GM21786 (cell line): ENCODE data around the gene CSMD2.

Experiments
- ATAC-seq: cut with Tn5 transposase; IDR thresholded peaks from one replicate; pipeline ENCODE4 v1.9.1; 2021; ENCODE audit not compliant: unreplicated experiment

CSMD2 gene

DNA sequence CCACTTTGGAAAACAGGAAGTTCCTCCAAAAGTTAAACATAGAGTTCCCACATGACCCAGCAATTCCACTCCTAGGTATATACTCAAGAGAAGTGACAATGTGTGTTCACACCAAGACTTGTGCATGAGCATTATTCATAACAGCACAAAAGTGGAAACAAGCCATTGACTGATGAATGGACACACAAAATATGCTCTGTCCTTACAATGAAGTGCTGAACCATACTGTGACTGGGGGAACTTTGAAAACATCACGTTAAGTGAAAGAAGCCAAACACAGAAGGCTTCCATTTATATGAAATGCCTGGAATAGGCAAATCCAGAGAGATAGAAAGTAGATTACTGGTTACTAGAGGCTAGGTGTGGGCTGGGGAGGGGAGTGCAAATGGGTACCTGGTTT is 542.3 kb downstream of the CSMD2 start:
- ATAC-seq = no peak

DNA sequence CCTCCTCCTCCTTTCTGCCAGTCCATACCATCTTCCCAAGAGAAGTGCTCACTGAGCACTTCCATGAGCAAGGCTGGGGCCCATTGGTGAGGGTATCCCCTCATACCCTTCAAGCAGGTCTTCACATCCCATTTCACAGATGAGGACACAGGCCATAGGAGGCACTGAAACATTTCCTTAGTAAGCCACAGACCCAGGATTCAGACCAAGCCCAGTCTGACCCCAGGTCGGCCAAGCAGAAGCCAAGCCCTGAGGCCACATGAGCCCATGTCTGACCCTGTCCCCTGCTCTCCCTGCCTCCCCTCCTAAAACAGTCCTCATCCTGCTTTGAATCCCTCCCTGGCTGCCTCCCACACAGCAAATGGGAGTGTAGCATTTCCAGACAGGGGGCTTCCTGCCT is 546.4 kb downstream of the CSMD2 start:
- no peak for ATAC-seq

DNA sequence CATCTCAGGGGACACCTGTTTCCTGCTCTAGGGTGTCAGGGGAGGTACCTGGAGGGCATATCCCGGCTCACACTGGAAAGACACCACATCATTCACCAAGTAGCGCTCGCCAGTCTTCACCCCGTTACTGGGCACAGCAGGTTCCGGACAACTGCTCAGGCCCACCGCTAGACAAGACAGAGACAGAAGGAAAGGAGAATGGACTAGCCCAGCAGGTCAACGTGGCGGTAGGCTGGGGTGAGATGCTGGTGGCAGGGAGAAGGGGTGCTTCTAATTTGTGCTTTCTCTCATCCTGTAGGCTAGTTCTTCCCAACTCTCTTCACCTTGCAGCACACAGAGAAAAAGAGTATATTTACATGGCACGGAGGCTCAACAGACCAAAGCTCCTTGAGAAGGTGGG is 547.6 kb downstream of the CSMD2 start:
- no peak for ATAC-seq

DNA sequence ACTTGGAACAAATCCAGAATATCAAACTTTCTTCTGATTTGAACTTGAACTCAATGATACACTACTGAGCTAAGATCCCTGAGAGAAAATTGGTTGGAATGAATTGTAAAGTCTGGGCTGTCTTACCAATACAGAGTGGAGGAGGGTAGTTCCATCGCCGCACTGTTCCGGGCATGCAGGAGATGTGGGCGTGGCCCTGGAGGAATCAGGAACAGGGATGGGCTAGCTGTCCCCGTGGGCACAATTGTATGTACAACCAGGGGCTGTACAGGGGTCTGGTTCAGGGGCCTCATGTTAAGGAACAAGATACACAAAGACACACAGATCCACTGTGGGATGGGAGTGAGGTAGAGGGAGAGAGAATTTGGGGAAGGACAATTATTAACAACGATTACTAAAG is 548.2 kb downstream of the CSMD2 start:
- ATAC-seq = no peak

DNA sequence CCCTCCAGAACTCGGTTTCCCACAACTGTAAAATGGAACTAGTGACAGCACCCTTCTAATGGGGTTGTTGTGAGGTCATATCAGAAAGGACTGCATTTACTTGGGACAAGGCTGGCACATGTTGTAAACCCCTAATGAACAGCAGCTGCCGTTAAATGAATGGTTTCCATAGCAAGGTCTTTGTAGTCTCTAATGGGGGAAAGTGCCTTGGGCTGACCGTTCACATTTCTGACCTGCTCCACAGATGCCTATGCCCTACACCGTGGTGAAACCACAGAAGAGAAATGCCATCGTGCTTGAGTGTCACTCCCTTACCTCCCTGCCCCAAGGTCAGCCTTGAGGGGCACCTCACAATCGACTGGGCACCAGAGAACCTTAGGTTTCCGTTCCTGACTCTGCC is 549.5 kb downstream of the CSMD2 start:
- no peak for ATAC-seq

DNA sequence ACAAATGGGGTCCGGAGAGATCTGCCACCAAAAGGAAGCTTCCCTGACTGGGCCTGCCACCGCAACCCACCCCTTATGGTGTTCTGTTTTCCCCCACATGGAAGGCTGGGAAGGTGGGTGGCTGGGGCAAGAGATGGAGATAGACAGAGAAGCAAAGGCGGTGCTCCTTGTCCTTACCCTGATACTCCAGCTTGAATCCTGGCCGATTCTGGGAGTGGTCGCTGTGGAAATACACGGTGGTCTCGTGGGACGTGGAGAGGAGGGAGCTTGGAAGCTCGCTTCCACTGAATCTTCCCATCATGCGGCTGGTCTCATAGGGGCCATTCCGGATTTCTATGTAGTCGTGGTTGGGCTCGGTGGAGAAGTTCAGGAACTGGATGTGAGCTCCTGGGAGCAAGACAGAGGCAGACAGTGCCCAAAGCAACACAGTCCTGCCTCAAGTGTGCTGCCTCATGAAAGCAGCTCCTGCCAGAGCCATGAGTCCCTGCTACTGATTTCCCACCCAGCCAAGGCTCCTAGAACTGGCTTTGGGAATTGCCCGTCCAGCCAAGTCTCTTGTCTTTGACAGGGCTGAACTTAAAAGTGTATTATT is 554.1 kb downstream of the CSMD2 start:
- ATAC-seq = no peak

DNA sequence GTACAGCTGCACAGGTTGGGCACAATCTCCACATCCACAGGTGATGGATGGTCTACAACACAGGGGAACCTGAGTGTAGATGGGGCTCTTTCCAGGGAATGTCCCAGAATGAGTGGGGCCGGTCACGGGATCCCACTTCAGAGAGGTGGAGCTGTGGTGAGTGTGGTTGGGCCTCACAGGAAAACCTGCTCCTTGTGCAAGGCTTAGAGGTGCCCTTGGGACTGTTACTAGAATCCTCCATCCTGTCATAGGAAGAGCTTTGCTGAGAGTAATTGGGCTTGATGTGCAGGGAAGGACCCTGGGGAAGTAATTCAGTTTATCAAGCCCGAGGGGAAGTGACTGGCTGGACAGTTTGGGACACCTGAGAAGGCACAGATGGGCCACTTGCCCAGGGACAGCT is 554.6 kb downstream of the CSMD2 start:
- ATAC-seq = no peak

DNA sequence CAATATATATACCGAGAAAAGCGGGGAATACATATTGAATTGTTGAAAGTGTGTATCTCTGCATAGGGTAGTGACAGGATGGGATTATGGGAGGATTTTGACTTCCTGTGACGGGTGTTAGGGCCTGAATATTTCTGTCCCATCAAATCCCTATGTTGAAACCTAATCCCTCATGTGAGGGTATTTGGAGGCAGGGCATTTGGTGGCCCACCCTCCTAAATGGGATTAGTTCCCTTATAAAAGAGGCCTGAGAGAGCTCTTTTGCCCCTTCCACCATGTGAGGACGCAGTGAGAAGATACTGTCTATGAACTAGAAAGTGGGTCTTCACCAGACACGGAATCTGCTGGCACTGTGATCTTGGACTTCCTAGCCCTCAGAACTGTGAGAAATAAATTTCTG is 555.3 kb downstream of the CSMD2 start:
- ATAC-seq = no peak

DNA sequence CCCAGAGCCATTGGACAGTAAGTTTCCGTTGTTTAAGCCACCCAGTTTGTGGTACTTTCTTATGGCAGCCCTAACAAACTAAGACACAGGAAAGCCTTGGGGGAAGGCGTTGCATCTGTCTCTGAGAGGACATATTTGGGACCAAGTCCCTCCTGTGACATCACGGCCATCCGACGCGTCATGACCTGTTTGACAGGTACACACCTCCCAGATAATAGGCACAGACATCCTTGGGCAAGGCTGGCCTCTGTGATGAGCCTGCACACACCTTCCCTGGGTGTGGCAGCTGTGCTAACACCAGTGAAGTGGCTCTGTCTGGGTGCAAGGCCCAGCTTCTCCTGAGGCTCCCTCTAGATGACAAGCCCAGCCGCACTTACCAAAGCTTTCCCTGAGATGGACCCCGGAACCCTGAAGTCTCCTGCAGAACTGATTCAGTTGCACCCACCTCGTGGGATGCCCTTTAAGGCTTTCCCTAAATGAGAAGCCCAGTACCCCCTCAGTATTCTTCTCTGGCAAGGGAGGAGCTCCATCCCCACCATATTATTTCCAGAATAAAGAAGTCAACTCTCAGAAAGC is 556.1 kb downstream of the CSMD2 start:
- no peak for ATAC-seq

DNA sequence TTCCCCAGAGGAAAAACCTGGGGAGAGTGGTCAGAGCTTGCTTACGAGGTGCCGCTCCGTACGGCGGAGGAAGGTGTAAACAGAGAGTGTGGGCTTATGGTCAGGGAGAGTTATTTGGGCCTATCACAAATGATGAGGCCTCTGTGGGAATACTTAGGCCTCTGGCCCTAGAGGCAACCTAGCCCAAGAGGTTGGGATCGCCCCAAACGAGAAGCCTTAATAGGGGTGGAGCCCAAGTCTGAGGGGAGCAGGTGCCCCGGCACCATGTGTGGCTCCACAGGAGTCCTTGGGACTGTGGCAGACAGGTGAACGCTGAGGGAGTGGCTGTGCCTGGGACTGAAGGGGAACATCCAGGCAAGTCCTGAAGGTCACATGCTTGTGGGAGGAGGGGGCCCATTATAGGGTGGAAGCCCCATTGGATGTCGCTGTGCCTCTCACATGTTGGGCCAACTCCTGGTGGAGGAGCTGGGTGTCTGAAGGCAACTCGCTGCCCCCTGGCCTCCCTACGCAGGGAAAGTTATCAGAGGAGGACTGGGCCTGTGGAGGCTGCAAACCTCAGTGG is 557.5 kb downstream of the CSMD2 start:
- ATAC-seq = no peak

DNA sequence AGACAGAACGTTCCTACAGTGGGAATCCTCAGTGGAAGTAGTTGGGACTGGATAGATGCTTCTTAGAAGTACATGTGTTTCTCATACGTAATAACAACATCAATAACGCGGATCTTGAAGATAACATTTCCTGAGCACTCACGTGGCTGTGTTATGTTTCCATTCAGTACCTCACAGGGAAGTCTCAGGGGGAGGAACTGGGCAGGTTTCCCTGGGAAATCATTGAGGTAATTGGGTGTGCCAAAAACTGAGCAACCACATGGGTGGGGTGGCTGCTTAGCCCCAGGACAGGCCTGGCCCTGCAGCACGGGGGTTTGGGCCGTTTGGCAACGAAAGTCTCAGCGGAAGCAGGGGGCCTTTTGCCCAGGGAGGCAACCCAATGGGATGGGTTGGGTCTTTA is 558.8 kb downstream of the CSMD2 start:
- ATAC-seq = no peak

DNA sequence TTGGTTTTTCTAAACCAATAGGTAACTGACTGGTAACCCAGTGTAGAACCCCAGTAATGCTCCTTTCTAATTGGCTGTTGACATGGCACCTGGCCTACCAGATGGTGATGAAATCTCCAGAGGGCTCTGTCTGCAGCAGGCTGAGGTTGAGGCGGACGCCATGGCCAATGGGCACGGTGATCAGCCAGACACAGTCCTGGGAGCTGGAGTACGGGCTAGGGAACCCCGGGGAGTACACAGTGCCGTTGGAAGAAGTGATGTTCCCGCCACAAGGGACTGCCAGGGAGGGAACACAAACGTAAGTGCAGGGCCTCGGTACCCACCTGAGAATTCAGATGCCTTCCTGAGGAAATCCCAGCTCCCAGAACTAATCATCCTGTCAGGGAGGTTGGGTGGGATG is 562.8 kb downstream of the CSMD2 start:
- ATAC-seq = no peak

DNA sequence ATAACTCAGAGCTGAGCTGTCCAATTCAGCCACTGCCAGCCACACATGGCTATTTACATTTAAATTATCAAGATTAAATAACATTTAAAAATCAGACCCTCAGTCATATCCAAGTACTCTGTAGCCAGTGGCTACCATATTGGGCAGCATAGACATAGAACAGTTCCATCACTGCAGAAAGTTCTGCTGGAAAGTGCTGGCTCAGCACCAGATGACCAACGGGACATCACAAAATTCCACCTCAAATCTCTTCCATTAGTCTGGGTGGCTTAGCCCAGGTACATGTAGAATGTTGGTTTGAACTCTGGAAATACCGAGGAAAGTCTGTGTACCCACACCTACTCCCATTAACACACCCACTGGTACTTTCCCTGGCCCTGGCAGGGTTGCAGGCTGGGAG is 563.3 kb downstream of the CSMD2 start:
- no peak for ATAC-seq

DNA sequence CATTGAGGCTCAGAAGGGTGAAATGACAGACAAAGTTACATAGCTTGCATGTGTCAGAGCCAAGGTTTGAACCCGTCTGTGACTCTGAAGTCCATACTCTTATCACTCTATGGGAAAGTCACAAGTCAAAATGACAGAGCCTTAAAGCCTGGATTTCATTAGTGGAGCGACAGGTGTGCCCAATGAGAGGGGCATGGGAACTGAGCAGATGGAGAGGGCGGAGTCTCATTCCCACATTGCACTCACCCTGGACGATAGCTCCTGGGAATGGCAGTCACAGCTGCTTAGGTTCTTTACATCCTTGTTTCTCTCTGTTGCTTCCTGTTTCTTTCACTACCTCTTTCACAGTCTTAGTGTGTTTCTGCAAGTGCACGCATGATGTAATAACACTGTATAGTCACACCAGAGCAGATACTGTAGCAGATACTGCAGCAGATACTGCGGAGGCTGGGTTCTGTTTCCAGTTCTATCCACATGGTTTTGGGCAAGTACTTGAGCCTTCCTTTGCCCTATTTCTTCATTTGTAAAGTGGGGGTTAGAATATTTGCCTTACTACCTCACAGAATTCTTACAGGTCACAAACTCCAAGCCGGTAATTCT is 565.4 kb downstream of the CSMD2 start:
- ATAC-seq = no peak

DNA sequence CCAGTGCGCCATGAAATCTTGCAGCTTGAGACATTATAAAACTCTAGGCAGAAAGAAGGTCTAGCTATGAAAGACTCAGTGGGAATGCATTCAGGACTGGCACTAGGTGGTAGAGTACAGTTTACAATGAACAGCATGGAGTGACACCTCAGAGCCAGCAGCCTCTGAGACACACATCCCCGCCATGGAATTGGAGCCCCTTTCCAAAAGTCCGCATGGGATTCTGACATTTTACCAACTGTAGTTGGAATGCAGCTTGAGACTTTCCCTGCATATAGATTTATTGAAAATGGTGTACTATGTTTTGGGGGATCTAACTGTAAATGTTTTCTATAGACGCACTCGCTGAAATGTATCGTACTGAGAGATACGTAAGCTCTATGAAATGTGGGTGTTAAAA is 576.3 kb downstream of the CSMD2 start:
- no peak for ATAC-seq

DNA sequence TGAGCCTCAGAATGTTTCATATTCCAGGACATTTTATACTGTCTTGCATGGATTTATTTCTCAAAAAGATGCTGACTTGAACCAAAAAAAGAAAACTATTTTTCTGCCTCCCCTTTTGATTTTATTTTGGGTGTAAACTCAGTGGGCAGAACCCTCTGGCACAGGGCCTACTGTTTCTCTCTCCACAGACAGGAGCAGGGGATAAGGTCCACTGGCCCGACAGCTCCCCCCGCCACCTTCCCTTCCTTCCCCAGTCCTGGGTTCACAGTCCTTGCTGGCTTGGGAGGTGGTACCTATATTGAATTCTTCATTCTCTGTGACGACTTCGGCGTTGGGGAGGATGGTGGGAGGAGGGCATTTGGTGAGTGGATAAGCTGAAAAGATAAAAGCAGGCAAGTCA is 578.2 kb downstream of the CSMD2 start:
- no peak for ATAC-seq

DNA sequence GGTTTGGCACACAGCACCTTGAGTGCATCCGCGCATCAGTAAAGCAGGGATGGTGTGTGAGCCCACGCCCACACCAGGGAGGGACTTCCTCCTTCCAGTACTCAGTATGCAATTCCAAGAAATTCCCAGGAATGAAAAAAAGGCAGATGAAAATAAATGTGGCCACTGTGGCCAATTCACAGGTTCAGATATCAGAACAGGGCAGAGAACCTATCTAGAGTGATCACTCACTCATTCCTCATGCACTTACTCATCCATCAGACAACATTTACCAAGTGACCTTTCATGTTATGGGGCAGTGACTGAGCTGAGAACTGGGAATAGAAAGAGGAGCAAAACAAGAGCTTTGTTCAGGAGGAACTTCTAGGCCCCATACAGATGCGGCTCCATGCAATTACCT is 578.9 kb downstream of the CSMD2 start:
- ATAC-seq = no peak

DNA sequence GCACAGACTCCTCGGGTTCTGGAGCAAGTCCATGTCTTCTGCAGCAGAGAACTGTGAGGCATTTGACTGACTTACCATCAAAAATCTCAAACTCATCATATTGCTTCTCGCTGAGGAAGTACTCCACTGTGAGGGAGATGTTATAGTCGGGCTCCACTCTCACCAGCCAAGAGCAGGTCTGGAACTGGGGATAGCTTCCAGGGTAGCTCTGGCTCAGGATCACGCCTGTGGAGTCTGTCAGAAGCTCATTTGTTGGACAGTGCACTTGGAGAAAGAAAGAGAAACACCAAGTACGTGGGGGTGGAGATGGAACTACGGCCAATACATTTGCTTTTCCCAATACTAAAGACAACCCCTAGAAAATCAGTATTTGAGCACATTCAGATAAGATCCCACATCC is 581.5 kb downstream of the CSMD2 start:
- no peak for ATAC-seq

DNA sequence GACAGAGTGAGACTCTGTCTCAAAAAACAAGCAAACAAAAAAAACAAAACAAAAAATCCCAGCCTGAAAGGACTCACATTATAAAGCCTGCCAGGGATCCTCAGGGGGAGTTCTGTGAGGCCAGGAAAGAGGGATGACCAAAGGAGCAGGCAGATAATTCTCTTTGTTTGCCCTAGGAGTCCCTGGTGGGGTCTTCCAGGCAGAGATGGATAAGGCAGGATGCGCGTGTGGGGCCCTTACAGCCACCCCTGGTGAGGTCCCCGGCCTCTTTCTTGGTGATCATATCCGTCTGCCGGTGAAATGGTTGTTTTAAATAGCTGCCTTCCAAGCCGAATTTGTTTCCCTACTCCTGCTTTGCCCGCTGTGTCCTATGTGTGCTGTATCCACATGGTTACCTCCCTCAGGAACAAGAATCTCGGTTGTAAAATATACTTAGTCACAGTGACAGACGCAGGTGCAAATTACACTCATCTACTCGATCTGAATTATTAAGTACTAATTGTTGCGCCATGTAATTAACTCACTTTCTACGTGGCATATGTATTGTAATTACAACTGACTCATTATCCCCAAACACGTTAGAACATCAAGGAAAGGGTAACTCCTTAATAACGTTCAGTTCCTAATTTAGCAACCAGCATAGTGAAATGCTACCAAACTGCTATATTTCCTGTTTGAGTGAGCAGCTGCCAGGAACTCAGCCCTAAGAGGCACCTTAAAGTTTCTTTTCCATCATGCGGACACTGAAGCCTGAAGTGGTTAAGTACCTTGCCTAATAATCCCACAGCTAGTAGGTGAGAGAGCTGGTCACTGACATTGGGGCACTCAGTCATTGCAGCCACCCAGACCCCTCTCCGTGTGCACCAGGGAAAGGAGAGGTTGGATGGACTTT is 586.2 kb downstream of the CSMD2 start:
- no peak for ATAC-seq

DNA sequence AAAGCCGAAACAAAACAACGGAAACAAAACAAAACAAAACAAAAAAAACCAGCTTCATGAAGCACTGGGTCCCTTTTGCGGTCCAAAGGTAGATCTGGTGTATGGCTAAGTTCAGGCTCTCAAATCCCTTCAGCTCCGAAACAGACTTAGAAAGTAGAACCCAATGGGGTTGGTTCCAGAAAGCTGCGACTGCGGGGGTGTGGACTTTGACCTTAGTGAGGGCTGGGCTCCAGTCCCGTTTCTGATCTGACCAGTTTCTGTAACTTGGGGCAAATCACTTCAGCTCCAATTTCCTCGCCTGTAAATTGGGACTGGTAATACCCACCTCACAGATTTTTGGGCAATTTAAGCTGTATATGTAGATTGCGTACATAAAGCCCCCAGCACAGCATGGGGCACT is 587.4 kb downstream of the CSMD2 start:
- ATAC-seq = no peak

DNA sequence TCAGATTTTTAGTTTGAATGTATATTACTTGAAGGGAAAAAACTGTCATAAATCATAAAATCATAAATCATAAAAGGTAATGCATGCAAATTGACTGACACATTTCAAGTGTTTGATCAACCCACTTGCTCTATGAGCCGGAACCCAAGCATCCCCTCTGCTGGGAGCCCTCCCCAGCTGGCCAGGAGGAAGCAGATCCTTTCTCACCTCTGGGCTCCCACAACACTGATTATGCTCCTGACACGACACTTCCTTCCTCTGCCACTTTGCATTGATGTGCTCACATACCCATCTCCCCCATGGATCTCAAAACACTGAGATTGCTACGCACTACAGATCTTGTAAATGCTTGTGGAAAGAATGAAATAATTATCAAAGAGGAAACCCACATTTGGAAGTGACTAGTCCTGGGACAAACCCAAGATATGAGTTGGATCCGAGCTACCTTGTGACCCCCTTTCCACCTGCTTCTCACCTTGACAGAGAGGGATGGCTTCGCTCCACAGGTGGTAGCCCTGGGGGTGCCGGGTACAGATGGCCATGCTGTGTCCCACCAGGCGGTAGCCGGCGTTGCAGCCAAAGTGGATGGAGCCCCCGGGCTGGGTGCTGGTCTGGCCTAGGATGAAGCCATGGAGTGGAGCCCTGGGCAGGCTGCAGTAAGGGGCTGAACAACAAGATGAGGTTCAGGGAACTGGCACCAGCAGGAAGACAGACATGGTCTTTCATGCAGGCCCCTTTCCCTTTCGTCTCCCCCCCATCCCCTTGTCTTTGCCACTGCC is 588.0 kb downstream of the CSMD2 start:
- ATAC-seq = no peak
